DMS53 (cell line): ENCODE results near the gene LSM7.

Experiments
- DNase-seq: peaks from one replicate; lab custom pipeline; 2025; lab: John Stamatoyannopoulos, UW

LSM7 gene

GRCh38 chr19:2278459-2279158 lies 49.8 kb downstream of the LSM7 start:
- DNase-seq, result no peak

- no peak for DNase-seq
These were observed 51.2 kb downstream of the LSM7 start for GRCh38 chr19:2277138-2277537.

GRCh38 chr19:2276429-2276986 lies 51.9 kb downstream of the LSM7 start:
- no peak for DNase-seq

- no peak for DNase-seq
These were observed 52.6 kb downstream of the LSM7 start for GRCh38 chr19:2275588-2276428.

- DNase-seq, result peak; percentile 78
These were observed 53.4 kb downstream of the LSM7 start for GRCh38 chr19:2274931-2275535.

- DNase-seq, result no peak
These were observed 54.1 kb downstream of the LSM7 start for GRCh38 chr19:2274185-2274711.

GRCh38 chr19:2273356-2274184 lies 54.8 kb downstream of the LSM7 start:
- peak; percentile 70 for DNase-seq
